ENCODE measurements around the gene ILDR2.

Gene ILDR2

GRCh38 chr1:166920561-166921475 is 54.5 kb downstream of the ILDR2 start:
- no peak for DNase-seq

GRCh38 chr1:166918956-166919316 is 56.4 kb downstream of the ILDR2 start:
- DNase-seq, result no peak

- DNase-seq, result no peak
Measured at GRCh38 chr1:166918088-166918955, 57.0 kb downstream of the ILDR2 start.

GRCh38 chr1:166915941-166916340 is 59.4 kb downstream of the ILDR2 start:
- DNase-seq, result no peak

GRCh38 chr1:166915042-166915441 is 60.3 kb downstream of the ILDR2 start:
- DNase-seq, result no peak

GRCh38 chr1:166914111-166914510 is 61.2 kb downstream of the ILDR2 start:
- DNase-seq, result no peak

- DNase-seq, result no peak
Measured at GRCh38 chr1:166911624-166912023, 63.7 kb downstream of the ILDR2 start.

GRCh38 chr1:166910396-166910994 is 64.8 kb downstream of the ILDR2 start:
- DNase-seq, result peak; percentile 95

- peak; percentile 10 for DNase-seq
Measured at GRCh38 chr1:166908942-166909341, 66.4 kb downstream of the ILDR2 start.

- DNase-seq, result no peak
Measured at GRCh38 chr1:166907763-166908162, 67.6 kb downstream of the ILDR2 start.

GRCh38 chr1:166907051-166907450 is 68.3 kb downstream of the ILDR2 start:
- no peak for DNase-seq

- no peak for DNase-seq
Measured at GRCh38 chr1:166906647-166907046, 68.7 kb downstream of the ILDR2 start.

- peak; percentile 93 for DNase-seq
Measured at GRCh38 chr1:166905900-166906299, 69.4 kb downstream of the ILDR2 start.

GRCh38 chr1:166905136-166905535 is 70.2 kb downstream of the ILDR2 start:
- peak; percentile 29 for DNase-seq

GRCh38 chr1:166903232-166903631 is 72.1 kb downstream of the ILDR2 start:
- peak; percentile 48 for DNase-seq

- peak; percentile 54 for DNase-seq
Measured at GRCh38 chr1:166902279-166902678, 73.1 kb downstream of the ILDR2 start.

- DNase-seq, result peak; percentile 17
Measured at GRCh38 chr1:166900987-166901386, 74.4 kb downstream of the ILDR2 start.

- DNase-seq, result no peak
Measured at GRCh38 chr1:166899769-166900168, 75.6 kb downstream of the ILDR2 start.

- DNase-seq, result no peak
Measured at GRCh38 chr1:166895766-166896165, 79.6 kb downstream of the ILDR2 start.

GRCh38 chr1:166889776-166890175 is 85.6 kb downstream of the ILDR2 start:
- no peak for DNase-seq

GRCh38 chr1:166888373-166889111 is 86.8 kb downstream of the ILDR2 start:
- no peak for DNase-seq

GRCh38 chr1:166884971-166885370 is 90.4 kb downstream of the ILDR2 start:
- no peak for DNase-seq
